NK-92 (cell line): ENCODE data around the gene ORC3.
"Not testable (repeated sequence)": the region's sequence is repeated elsewhere in the genome, so short reads cannot be mapped to it uniquely, and the experiment has no call there.

Experiments
- DNase-seq: peaks from one replicate; lab custom pipeline; 2025; ENCODE audit not compliant: unreplicated experiment; lab: John Stamatoyannopoulos, UW

The ORC3 gene

DNA sequence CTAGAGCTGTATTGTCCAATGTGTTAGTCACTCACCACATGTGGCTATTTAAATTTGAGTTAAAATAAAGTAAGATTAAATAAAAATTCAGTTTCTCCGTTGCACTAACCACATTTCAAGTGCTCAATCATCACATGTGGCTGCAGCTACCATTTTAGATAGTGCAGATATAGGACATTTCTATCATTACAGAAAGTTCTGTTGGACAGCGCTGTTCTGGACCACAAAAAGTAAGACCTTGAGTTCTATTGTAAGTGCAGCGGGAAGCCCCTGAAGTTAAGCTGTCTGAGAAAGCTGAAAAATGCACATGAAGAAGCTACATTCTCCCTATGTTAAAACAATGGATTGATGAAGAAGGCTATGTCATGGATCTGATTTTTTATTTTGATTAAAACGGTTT, 1.1 kb downstream of the ORC3 start:
- DNase-seq, result no peak

DNA sequence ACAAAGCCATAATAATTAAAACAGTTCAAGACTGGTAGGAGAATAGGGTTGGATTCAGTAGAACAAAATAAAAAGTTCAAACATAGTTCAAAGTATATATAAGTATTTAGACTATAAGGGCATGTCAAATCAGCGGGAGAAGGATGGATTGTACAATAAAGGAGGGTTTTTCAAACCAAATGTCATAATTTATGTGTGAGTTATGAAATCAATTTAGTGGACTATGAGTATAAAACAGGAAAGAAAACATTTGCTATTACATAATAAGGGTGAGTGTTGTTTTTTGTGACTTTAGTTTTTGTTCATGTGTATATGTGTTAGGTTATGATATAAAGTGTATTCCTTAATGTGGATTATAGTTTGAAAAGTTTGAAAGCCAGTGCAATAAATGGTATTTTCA, 10.6 kb downstream of the ORC3 start:
- no peak for DNase-seq

DNA sequence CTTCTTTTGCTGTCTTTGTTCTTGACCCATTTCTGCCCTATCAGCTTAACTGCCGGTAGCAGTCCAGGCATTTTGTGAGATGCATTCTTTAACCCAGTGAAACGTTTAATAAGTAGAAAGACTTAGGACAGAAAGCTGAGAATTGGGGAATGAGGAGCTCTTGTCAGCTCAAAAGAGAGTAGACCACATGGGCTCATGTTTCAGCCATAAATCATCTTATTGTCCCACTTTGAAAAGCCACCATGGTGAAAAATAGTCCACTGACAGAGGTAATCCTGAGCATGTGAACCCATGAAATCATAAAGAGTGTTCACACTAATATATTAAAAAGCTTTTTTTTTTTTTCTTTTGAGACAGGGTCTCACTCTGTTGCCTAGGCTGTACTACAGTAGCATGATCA, 16.3 kb downstream of the ORC3 start:
- no peak for DNase-seq

DNA sequence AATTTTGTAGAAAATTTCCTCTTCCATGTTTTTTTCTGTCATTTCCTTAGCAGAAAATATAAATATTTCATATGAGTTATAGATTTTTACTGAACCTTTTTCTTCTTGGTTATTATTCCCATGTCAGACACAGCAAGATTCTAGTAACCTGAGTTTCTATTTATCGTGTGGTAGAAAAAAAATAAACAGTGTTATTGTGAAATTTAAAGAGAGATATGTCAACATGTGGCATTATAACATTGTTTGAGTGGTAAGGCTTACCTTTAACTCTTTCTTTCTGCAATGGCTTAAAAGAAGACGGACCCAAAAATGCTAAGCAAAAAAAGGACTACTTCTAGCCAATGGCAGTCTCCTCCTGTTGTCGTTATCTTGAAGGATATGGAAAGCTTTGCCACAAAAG, 18.9 kb downstream of the ORC3 start:
- DNase-seq, result no peak

DNA sequence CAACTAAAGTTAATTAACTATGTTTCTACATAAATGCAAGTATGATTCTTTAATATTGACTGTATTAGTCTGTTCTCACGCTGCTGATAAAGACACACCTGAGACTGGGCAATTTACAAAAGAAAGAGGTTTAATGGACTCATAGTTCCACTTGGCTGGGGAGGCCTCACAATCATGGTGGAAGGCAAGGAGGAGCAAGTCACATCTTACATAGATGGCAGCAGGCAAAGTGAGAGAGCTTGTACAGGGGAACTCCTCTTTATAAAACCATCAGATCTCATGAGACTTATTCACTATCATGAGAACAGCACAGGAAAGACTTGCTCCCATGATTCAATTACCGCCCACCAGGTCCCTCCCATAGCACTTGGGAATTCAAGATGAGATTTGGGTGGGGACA, 23.1 kb downstream of the ORC3 start:
- DNase-seq, result not testable (repeated sequence)

DNA sequence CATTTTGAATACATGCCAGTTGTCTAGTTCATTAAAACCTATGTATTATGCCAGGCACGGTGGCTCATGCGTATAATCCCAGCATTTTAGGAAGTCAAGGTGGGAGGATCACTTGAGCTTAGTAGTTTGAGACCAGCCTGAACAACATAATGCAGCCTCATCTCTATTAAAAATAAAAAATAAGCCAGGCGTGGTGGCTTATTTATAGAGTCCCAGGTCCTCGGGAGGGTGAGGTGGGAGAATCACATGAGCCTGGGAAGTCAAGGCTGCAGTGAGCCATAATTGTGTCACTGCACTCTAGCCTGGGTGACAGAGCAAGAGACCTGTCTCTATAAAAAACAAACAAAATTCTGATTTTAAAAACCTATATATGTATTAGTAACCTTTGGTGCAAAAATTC, 27.5 kb downstream of the ORC3 start:
- DNase-seq, result no peak

DNA sequence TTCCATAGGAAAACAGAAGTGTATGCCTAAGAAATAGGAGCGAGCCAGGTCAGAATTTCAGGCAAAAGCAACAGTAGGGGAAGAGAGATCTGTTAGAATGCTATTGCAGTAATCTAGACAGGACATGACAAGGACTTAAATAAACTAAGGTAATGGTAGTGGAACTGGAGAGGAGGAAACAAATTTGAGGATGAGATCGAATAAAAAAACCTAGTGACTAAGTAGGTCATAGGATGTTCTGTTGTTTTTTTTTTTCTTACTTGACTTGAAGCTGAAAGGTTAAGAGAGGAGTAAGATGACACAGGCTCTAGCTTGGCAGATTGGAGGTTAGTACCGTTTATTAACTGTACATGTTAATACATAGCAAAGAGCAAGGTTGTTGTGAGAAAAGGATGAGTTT, 28.6 kb downstream of the ORC3 start:
- no peak for DNase-seq

DNA sequence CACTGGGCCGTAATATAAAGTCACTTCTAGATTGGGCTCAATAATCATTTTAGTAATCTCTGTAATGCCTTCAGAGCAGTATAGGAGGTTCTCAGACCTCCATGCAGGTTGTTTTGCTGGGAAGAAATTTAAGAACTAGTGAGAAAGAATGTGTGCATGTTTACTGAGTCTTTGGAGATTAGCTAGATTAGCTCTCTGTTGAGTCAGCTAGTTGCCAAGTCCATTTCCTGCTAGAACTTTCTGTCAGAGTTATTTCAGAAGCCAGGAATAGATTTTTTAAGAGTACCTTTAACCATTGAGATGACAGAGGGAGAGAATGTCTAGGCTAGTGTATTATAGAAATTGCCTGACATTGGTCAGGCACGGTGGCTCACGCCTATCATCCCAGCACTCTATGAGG, 33.3 kb downstream of the ORC3 start:
- no peak for DNase-seq

DNA sequence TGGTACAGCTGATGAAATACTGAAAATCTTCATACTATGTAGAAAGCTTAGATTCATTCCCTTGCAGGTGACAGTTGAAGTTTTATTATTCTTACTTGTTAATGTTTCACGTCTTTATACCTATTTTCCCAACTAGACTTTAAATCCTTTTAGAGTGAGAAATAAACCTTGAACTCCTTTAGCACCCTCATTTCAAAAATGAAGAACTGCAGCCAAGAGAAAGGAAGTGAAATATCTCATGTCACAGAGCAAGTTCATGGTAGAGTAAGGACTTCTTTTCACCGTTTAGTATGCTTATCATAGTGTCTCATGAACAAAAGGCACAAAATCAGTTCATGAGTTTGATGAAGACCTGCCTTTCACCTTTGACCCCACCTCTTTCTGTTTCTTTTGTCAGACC, 38.5 kb downstream of the ORC3 start:
- no peak for DNase-seq

DNA sequence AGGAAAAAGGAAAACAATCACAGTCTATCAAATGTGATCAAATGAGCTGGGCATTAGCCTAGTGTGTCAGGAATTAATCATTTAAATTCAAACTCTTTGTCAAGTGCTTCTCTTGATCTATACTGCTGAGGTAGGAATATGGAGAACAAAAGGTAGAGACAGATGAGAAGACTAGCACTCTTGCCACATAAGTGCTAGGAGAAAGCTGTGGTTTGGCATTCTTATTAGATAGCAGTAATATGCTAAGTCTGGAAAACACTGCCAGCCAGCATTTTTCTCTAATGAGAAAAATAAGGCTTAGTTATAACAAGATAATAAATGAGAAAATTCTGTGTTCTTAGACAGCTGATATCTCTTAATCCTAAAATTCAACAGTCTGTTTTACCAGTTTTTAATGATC, 38.9 kb downstream of the ORC3 start:
- DNase-seq, result no peak

DNA sequence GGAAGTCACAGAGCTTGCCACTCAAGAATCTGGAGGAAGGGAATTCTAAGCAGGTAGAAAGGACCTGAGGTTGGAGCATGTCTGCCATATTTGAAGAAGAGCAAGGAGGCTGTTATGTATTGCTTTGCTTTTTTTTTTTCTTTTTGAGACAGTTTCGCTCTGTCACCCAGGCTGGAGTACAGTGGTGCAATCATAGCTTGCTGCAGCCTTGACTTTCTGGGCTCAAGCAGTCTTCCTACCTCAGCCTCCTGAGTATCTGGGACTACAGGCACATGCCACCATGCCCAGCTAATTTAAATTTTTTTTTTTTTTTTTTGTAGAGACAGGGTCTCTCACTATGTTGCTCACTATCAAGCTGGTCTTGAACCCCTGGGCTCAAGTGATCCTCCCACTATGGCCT, 40.8 kb downstream of the ORC3 start:
- no peak for DNase-seq

DNA sequence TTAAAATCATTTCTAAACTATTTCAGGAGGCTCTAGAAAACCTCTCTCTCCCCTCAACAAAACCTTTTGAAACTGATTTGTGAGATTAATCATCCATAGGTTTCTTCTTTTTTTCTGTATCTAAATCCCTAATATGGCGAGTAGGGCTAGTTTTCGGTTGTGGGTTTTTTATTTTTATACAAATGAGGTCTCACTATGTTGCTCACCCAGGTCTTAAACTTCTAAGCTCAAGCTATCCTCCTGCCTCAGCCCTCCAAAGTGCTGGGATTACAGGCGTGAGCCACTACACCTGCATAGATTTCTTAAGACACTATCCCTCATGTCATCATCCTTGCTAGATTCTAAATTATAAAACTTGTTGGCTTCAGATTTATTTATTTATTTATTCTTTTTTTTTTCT, 43.9 kb downstream of the ORC3 start:
- DNase-seq, result no peak

DNA sequence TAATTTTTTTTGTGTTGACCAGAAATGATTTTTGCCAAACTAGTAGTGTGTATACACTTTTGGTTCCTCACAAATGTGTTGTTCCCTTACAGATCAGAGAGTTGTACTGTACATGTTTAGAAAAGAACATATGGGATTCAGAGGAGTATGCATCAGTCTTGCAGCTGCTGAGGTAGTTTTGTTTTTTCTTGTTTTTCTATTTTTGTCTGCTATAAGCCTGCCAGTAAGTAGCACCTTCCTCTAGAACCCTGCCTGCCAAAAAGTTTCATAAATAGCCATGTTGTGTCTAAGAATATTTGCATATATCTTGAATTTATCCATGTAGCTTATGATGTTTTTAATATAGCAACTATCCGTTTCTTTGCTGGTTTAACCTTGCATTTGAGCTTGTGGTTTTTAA, 46.4 kb downstream of the ORC3 start:
- no peak for DNase-seq

DNA sequence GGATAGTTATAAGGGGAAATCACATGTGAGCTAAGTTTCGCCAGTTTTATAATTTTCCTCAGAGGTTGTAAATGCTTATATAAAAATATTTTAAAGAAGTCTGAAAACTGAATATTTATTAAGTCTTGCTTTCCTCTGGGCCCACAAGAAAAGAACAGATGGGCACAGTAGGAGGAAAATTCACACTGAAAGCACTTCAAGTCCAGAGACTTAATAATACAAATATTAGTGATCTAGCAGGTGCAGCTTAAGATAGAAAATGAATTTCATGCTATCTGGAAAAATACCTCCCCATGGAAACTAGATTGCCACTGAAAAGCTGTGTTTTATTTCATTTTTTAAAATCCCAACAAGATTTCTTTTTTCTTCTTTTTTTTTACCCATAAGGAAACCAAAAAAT, 47.2 kb downstream of the ORC3 start:
- DNase-seq, result no peak

DNA sequence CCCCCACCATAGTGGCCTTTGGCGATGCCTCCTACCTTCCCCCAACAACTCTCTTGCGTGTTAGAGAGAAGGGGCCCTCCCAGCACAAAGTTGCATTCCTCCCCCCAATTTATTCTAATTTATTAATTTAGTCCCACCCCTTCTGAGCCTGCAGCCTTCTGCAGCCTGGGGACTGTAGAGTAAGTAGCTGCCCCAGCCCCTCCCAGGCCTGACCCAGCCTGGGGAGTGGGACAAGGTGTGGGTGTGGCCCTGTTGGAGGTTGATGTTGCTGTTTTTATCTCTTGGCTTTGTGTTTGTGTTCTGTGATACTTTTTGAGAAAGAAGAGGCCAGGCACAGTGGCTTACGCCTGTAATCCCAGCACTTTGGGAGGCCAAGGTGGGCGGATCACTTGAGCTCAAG, 49.4 kb downstream of the ORC3 start:
- DNase-seq, result no peak

DNA sequence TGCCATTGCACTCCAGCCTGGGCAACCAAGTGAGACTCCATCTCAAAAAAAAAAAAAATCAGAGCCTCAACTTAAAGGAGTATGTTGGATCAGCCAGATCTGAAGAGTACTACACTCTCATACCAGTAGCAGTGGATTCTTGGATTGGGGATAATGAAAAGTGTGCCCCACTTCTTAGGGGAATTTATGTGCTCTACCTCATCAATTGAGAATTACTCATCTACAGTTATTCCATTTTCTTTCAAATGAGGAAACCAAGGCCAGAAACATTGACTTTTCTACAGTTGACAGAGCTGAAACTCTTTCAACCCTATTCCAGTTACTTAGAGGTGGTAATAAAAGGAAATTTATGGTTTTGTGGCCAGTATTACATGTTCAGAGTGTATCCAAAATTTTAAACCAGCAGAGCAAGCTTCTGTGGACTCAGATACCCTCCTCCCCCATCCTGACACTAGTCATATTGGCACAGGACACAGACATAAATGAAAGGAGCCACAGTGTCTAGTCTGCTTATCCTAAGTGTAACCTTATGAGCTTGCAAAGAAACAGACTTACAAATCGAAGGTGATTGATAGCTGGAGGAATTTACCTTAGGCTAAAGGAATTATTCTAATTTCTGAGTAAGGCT, 51.2 kb downstream of the ORC3 start:
- DNase-seq, result no peak

DNA sequence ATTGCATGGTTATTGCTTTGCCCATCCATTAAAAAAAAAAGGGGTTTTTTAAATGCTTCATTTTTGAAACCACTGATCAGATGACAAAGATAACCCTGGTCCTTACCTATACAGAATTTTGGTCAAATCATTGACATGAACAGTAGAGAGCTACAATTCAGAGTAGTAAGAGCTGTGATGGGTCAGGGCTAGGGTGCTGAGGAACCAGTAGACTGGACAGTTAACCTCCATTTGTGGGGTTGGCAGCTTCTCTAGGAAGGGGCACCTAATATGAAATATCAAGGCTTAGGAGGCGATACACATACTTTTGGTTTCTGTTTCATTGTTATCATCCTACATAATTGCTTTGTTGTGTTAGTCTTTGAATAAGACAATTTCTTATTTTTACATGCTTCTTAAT, 55.1 kb downstream of the ORC3 start:
- no peak for DNase-seq

DNA sequence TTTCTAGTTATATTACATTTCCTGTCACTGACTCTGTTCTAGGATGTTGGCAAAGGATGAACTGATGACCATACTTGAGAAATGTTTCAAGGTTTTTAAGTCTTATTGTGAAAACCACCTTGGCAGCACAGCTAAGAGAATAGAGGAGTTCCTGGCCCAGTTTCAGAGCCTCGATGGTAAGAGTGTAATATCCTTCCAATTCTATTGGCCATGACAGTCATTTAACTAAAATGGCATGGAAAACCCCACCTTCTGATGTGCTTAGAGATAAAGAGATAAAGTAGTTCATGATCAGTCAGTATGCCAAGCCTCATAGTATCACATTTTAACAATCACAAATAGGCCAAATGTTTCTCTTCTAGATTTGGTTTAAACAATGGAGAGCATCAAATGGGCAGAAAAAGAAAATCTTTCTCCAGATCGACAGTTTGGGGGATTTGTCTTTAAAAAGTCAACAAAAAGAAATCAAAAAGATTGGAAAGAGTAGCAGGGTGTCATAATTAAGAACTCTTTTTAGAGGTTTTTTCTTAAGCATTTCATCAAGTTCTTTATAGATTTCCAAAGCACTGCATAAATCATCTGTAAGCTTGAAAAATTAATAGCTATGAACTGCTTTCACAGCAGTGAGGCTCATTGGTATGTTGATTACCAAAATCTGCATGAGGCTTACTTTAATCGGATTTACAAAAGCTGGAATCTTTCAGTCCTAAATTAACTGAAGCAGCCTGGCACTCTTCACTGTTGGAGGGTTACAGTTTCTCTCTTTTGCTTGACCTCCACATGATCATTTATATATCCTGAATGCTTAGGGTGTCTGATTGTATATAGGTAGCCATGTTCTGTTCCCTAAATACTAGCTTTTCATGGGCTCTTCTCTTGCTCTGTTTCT, 63.4 kb downstream of the ORC3 start:
- no peak for DNase-seq

DNA sequence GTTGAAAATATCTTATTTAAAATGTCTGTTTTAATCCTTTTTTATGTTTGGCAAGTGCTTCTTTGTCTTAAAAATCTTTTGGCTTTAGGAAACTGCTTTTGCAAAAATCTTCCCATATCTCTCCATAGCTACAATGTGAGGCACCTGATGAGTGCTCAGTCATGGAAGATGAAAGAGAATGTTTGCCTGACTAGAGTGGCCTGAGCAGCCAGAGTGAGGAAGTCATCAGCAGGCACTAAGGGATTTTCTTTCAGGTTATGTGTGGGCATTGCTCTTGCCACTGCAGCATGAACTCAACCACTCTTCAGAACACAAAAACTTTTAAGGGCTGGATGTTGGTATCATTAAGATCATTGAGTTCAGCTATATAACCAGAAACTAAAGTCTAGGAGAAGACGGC, 64.2 kb downstream of the ORC3 start:
- DNase-seq, result no peak

DNA sequence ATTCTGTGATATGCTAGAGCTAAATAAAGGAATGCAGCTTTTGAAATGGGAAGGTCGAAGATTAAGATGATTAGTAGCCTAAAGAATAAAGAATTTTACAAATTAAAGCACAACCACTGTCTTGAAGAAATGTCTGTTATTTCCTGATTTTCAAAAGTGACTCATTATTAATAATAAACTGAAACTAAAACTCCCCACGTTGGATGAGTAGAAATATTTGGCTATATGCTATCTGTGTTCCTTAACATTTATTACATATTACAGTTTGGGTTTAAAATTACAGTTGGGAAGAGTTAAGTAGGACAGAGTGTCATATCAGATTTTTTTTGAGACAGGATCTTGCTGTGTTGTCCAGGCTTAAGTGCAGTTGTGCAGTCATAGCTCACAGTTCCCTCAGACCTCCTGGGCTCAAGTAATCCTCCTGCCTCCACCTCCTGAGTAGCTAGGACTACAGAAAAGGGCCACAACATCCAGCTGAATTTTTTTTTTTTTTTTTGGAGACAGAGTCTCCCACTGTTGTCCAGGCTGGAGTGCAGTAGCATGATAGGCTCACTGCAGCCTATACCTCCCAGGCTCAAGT, 65.0 kb downstream of the ORC3 start:
- DNase-seq, result no peak

DNA sequence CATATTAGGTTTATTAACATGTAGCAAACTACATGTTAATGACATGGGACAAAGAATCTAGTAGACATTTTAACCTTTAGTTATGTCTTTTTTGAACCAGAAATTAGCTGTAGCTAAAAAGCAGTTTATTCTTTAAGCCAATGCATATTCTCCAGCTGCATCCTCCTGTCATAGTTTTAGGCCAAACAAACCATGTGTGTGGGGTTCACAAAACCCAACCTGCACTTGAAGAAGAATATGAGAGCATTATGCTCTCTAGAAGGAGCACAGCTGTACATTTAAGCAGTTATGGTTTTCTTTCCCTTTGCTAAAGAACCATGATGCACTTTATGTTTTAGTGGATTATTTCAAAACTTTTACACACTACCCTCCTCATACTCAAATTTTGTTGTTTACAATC, 65.9 kb downstream of the ORC3 start:
- DNase-seq, result no peak

DNA sequence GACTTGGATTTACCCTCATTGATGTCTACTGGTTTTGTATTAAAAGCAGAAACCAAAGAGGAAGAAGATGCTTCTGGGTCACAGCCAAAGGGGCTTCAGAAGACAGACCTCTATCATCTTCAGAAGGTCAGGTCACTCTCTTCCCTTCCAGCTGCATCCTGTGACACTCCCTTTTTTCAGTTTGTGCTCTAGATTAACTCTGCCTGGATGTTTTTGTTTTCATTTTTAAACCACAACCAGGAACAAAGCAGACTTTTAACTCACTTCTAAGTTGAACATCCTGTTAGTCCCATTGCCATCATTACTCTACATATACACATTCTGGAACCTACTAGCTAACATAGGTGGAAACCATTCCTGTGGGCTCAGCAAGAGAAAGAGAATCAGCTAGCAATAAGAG, 66.9 kb downstream of the ORC3 start:
- DNase-seq, result no peak

DNA sequence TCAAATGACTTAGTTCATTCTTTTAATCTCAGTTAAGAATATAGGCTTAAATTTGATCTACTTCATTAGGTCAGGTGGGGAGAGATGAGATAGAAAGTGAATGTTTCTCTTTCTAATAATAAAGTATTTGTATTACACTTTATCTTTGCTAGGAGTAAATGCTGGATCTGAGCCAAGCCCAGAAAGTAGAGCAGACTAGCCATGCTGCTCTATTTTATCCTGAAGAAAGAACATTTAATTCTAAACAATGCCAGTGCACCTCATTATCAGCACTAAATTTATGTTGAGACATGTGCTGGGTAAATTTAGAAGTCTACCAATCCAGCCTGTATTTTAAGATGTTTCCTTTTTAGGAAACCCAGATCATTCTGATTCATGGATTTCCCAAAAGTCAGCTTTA, 68.6 kb downstream of the ORC3 start:
- no peak for DNase-seq
